ENCODE data around the gene HCN3.

HCN3 gene

GRCh38 chr1:155247667-155248553 is 29.4 kb upstream of the HCN3 start:
- DNase-seq (ENCODE audit: low spot score in 2 of 2) = no peak
- Mint-ChIP-seq H3K4me1 (peaks cover 16% of the 10 kb centered on the region), H3K4me3 (no peak overlapping the region), H3K27ac (no peak overlapping the region), H3K36me3 (no peaks in the 10 kb centered on the region), H3K27me3 (no peaks in the 10 kb centered on the region), H3K9me3 (no peaks in the 10 kb centered on the region)
- ATAC-seq (ENCODE audit: low read depth) = no peak

- Mint-ChIP-seq H3K36me3 (no peaks in the 10 kb centered on the region), H3K4me1 (peaks cover 24% of the 10 kb centered on the region), H3K9me3 (no peaks in the 10 kb centered on the region), H3K4me3 (peak overlapping the region; percentile 80), H3K27ac (no peak overlapping the region), H3K27me3 (no peaks in the 10 kb centered on the region)
- peak in 1 of 2 donors; percentile 28 for DNase-seq (ENCODE audit: low spot score in 2 of 2)
- peak; percentile 13 for ATAC-seq (ENCODE audit: low read depth)
Observed at GRCh38 chr1:155250246-155250632, 27.0 kb upstream of the HCN3 start.

- H3K9me3 Mint-ChIP-seq = no peaks in the 10 kb centered on the region
- H3K27me3 Mint-ChIP-seq = no peaks in the 10 kb centered on the region
- no peak overlapping the region for H3K27ac Mint-ChIP-seq
- peak overlapping the region; percentile 61 for H3K4me3 Mint-ChIP-seq
- DNase-seq (ENCODE audit: low spot score in 2 of 2) = peak; percentile 98
- H3K36me3 Mint-ChIP-seq = no peaks in the 10 kb centered on the region
- ATAC-seq (ENCODE audit: low read depth) = peak; percentile 94
- H3K4me1 Mint-ChIP-seq = peaks cover 28% of the 10 kb centered on the region
Observed at GRCh38 chr1:155250633-155251449, 26.4 kb upstream of the HCN3 start.

GRCh38 chr1:155251566-155251965 is 25.7 kb upstream of the HCN3 start:
- Mint-ChIP-seq H3K27me3 (no peaks in the 10 kb centered on the region), H3K9me3 (no peaks in the 10 kb centered on the region), H3K4me1 (peaks cover 29% of the 10 kb centered on the region), H3K4me3 (no peak overlapping the region), H3K27ac (no peak overlapping the region), H3K36me3 (no peaks in the 10 kb centered on the region)
- DNase-seq (ENCODE audit: low spot score in 2 of 2) = no peak
- ATAC-seq (ENCODE audit: low read depth) = no peak

GRCh38 chr1:155253208-155253607 is 24.1 kb upstream of the HCN3 start:
- no peaks in the 10 kb centered on the region for H3K27me3 Mint-ChIP-seq
- DNase-seq (ENCODE audit: low spot score in 2 of 2) (no peak), ATAC-seq (ENCODE audit: low read depth) (no peak)
- H3K4me3 Mint-ChIP-seq = peak overlapping the region; percentile 84
- H3K36me3 Mint-ChIP-seq = peaks cover 9% of the 10 kb centered on the region
- peaks cover 35% of the 10 kb centered on the region for H3K4me1 Mint-ChIP-seq
- peak overlapping the region; percentile 81 for H3K27ac Mint-ChIP-seq
- H3K9me3 Mint-ChIP-seq = no peaks in the 10 kb centered on the region

- Mint-ChIP-seq H3K27me3 (no peaks in the 10 kb centered on the region), H3K4me1 (peaks cover 35% of the 10 kb centered on the region), H3K36me3 (peaks cover 12% of the 10 kb centered on the region), H3K9me3 (no peaks in the 10 kb centered on the region), H3K27ac (peak overlapping the region; percentile 81), H3K4me3 (peak overlapping the region; percentile 84)
- DNase-seq (ENCODE audit: low spot score in 2 of 2) = no peak
- no peak for ATAC-seq (ENCODE audit: low read depth)
Observed at GRCh38 chr1:155253797-155254196, 23.5 kb upstream of the HCN3 start.

GRCh38 chr1:155254228-155254713 is 23.0 kb upstream of the HCN3 start:
- Mint-ChIP-seq H3K27ac (peak overlapping the region; percentile 81), H3K9me3 (no peaks in the 10 kb centered on the region), H3K4me3 (peak overlapping the region; percentile 84), H3K36me3 (peaks cover 12% of the 10 kb centered on the region), H3K4me1 (peaks cover 35% of the 10 kb centered on the region), H3K27me3 (no peaks in the 10 kb centered on the region)
- ATAC-seq (ENCODE audit: low read depth) = no peak
- no peak for DNase-seq (ENCODE audit: low spot score in 2 of 2)

GRCh38 chr1:155254714-155255242 is 22.5 kb upstream of the HCN3 start:
- H3K27ac Mint-ChIP-seq = no peak overlapping the region
- DNase-seq (ENCODE audit: low spot score in 2 of 2) = no peak
- H3K4me3 Mint-ChIP-seq = peak overlapping the region; percentile 90
- no peaks in the 10 kb centered on the region for H3K9me3 Mint-ChIP-seq
- H3K4me1 Mint-ChIP-seq = peaks cover 35% of the 10 kb centered on the region
- ATAC-seq (ENCODE audit: low read depth) = no peak
- H3K36me3 Mint-ChIP-seq = peaks cover 12% of the 10 kb centered on the region
- no peaks in the 10 kb centered on the region for H3K27me3 Mint-ChIP-seq

- Mint-ChIP-seq H3K27me3 (no peaks in the 10 kb centered on the region), H3K27ac (peak within 1 kb of the TSS; percentile 81), H3K36me3 (peaks cover 14% of the 10 kb centered on the region), H3K4me1 (peaks cover 35% of the 10 kb centered on the region), H3K9me3 (no peaks in the 10 kb centered on the region), H3K4me3 (peak within 1 kb of the TSS; percentile 90)
- ATAC-seq (ENCODE audit: low read depth) (peak; percentile 63), DNase-seq (ENCODE audit: low spot score in 2 of 2) (peak; percentile 54 to 62)
Observed at GRCh38 chr1:155255243-155256007, 21.8 kb upstream of the HCN3 start, which contains the start of gene ENTREP3. Gene ENTREP3 (minus strand): TSS chr1:155255483. CDS start chr1:155254877, 606 bp downstream.

- Mint-ChIP-seq H3K36me3 (peaks cover 16% of the 10 kb centered on the region), H3K9me3 (no peaks in the 10 kb centered on the region)
Observed at GRCh38 chr1:155256058-155256852, 21.0 kb upstream of the HCN3 start.

GRCh38 chr1:155260276-155260675 is 17.0 kb upstream of the HCN3 start:
- no peaks in the 10 kb centered on the region for H3K27me3 Mint-ChIP-seq
- no peak for ATAC-seq (ENCODE audit: low read depth)
- H3K4me3 Mint-ChIP-seq = peak overlapping the region; percentile 19
- H3K4me1 Mint-ChIP-seq = peaks cover 30% of the 10 kb centered on the region
- no peaks in the 10 kb centered on the region for H3K9me3 Mint-ChIP-seq
- H3K36me3 Mint-ChIP-seq = peaks cover 23% of the 10 kb centered on the region
- DNase-seq (ENCODE audit: low spot score in 2 of 2) = no peak
- H3K27ac Mint-ChIP-seq = peak overlapping the region; percentile 25

More at GRCh38 chr1:155256058-155256852, 21.0 kb upstream of the HCN3 start:
- Mint-ChIP-seq H3K27ac (no peak overlapping the region), H3K27me3 (no peaks in the 10 kb centered on the region), H3K4me1 (peaks cover 39% of the 10 kb centered on the region), H3K4me3 (peak overlapping the region; percentile 90)
- no peak for ATAC-seq (ENCODE audit: low read depth)
- no peak for DNase-seq (ENCODE audit: low spot score in 2 of 2)

GRCh38 chr1:155261493-155261851 is 15.8 kb upstream of the HCN3 start:
- ATAC-seq (ENCODE audit: low read depth) = no peak
- Mint-ChIP-seq H3K27ac (peak overlapping the region; percentile 78), H3K4me1 (peaks cover 23% of the 10 kb centered on the region), H3K36me3 (peaks cover 27% of the 10 kb centered on the region), H3K27me3 (no peaks in the 10 kb centered on the region), H3K9me3 (no peaks in the 10 kb centered on the region), H3K4me3 (peak overlapping the region; percentile 92)
- no peak for DNase-seq (ENCODE audit: low spot score in 2 of 2)
